Smooth muscle cell of the brain vasculature (primary cell): ENCODE results near the gene DBH.

Experiments
- DNase-seq: peaks from one replicate; pipeline ENCODE4 v3.0.0-alpha.2; 2012; ENCODE audit warnings: low read depth, low spot score

The DBH gene

DNA sequence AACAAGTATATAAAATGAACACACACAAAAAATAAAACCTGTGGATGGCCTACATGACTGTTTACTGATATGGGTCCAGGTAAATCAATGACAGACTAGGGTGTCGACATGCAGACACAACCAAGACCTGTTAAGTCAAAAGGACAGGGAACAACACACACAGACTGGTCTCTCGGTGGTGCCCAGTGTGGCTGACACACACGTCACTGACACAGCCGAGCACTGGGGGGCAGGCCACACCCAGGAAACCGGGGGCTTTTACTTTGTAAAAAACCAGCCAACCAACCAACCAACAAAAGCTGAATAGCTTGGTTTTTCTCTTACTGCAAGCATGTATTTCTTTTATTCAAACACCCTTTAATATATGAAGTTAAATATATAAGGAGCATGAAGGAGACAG is 31.9 kb upstream of the DBH start:
- no peak for DNase-seq

DNA sequence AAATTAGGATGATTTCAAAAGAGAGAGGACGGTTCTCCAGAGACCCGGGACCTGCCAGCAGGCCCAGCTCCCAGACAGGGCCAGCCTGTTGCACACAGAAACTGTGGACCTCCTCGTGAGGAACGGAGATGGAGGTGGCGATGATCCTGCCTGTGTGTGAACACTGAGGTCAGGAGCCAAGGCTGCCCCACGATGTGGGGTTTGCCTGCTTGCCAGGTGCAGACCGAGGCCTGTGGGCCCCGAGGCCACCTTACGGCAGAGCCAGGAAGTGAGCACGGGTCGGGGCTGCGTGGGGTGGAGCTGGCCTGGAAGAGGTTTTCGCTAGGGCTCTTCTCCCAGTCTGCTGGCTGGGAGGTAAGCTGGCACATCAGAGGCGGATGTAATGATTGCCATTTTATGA is 31.3 kb upstream of the DBH start:
- no peak for DNase-seq

GRCh38 chr9:133605446-133605845 is 30.7 kb upstream of the DBH start:
- no peak for DNase-seq

- DNase-seq = no peak
These were observed 30.1 kb upstream of the DBH start for GRCh38 chr9:133605856-133606707.

GRCh38 chr9:133606708-133607025 is 29.5 kb upstream of the DBH start:
- DNase-seq = no peak

DNA sequence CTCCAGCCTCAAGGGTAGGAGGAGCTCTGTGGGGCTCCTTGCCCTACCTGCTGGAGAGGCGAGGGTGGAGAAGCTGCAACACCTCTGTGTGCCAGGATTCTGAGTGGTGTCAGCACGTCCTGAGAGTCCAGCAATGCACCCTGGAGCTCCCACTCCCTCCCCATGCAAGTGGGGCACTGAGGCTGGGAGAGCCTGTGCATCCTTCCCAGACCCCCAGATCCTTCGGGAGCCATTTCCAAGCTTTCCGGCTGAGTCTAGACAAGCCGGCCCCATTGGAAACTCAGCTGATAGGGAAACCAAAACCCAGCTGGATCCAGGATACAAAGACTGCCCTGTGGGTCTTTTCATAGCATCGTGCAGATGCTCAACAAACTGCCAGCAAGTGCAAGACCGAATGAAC is 28.8 kb upstream of the DBH start:
- DNase-seq = no peak

GRCh38 chr9:133607976-133608375 is 28.2 kb upstream of the DBH start:
- no peak for DNase-seq

DNA sequence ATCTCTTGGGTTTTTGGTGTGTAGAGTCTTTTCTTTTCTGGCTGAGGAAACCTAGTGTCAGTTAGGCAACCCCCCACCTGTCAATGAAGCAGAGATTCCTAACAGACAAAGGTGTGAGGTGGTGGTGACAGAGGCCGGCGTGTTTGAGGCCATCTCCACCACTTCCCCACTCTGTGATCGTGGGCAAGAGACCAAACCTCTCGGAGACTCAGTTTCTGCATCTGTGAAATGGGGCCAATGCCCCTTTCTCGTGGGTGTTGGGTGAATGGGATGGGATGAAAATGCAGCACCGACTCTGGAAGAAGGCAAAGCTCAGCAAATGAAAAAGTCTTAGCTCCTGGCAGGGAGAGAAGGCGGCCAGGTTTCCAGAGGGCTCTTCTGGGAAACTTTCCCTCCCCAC is 27.8 kb upstream of the DBH start:
- no peak for DNase-seq

DNA sequence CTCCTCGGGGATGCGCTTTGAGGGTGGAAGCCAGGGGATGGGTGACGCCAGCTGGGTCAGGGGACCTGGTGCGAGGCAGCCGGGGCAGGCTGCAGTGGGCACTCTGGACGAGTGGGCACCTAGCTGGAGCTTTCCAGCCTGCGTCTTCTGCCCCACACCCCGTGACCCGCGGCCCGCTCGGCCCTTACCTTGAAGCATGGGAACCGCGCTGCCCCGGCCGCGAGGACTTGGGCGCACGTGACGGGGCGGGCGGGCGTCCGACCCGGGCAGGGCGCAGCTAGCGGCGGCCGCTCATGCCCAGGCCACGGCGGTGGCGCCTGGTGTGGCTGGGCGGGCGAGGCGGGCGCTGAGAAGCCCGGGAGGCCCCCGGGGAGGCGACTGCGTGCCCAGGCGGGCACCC is 27.3 kb upstream of the DBH start:
- DNase-seq = no peak

DNA sequence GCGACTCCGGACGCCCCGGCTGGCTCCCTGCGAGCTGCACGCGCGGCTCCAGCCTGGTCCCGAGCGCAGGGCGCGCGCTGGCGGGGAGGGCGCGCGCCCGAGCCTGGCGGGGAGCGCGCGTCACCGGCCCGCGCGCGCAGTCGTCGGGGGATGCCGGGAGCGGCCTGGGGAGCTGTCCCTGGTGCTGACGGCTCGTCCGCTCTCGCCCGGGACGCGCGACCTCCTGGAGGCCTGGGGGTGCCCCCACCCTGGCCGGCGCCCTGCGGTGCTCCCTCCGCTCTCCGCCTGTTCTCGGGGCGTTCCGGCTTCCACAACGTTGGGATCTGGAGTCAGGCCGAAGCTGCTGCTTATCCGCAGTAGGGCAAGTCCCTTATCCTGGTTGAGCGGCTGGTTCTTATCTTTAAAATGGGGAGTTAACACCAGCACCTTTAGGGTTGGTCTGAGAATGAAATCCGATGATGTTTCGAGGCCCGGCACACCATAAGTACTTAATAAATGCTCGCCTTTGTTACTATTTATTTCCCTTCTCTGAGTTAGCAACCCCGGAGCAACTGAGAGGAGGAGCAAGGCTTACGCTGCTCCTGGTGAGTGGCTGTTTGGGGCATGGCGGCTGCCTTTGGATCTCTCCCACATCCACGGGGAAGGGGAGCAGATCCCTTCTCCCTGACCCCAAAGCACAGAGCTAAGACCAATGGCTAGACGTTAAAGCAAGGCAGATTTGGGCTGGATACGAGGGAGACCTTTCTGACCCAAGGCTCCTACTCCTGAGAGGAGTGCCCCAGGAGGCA is 26.7 kb upstream of the DBH start, which contains the start of gene FAM163B:
Gene FAM163B (minus strand): TSS at position 79 of the 788 bp plus-strand sequence. CDS start 29,166 bp downstream, outside the sequence.
- no peak for DNase-seq

DNA sequence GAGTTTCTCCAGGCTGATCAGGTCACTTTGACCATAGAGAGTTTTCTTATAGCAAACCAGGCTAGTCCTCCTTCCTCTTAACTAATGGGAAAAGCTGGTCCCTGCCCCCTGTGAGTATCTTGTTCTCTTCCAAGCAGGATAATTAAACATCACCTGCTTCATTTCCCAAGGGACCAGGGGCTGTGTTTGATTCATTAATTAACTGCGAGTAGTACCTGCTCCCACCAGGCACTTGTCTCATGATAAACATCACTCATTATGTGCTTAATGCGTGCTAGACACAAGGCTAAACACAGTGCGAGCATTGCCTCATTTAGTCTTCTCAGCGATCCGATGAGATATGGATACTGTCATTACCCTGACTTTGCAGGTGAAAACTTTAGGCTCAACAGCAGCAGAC is 25.3 kb upstream of the DBH start:
- no peak for DNase-seq

DNA sequence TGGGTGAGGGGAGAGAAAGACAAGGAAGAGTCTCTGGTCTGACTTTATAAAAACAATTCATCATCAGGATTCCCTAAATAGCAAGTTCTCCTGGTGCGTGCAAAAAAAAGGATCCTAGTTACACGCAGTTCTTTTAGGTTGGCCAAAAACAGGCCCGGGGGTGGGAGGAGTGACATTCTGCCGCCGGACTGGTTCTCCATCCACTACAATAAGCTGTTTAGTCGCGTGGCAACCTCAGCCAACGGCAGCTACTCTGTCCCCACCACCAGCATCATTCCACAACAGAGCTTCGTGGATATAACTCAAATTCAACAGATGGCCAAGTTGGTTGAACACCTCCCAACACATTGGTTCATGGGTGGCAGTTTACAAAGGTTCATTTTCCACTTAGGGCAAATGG is 24.1 kb upstream of the DBH start:
- DNase-seq = no peak

DNA sequence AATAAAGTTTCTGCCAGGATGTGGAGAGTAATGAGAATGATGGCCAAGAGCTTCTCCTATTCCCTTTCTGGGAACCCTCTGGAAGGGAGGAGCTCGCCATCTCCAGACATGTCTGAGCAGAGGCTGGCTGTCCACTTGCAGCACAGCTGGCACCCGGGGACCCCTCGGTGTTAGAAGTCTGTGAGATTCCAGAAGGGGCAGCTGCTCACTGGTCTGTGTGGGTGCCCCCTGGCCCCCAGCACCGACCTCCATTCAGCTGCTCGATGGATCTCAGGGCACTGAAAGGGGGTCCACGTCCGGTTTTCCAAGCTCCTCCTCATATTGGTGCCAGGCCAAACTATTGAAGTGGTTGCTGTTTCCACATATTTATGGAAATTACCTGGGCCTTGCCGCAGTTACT is 23.3 kb upstream of the DBH start:
- DNase-seq = no peak

DNA sequence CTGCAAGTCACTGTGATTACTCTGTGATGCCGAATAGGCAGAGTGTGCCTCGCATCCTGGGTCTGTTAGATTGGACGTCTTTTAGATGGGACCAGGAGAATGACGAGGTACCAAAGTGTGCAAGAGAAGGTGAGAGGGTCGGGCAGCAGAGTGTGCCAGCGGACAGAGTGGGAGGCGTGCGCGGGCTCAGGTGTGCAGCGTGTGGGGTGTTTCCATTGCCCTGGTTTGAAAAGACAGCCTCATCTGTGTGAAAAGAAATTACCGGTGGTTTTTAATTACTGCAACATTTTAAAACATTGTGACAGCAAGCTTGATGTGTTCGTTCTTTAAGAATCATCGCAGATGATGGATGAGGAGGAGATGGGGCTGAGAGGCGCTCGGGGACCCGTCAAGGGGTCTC is 22.7 kb upstream of the DBH start:
- no peak for DNase-seq

GRCh38 chr9:133614056-133614455 is 22.1 kb upstream of the DBH start:
- DNase-seq = no peak

DNA sequence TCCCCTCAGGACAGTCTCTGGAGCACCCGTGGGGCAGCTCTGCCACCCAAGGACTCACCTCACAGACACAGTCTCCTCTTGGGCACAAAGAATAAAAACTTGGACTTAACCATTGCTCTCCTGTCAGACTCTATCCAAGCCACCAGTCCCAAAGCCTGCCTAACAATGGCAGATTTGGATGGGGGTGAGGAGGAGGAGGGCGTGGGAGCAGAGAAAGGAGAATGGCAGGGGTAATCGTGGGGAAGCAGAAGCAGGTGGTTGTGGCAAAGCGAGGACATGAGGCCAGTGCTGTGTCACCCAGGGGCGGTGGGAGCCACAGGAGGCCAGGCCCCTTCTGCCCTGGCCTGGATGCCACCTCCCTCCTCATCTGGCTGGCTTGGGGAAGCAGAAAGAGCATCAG is 21.5 kb upstream of the DBH start:
- DNase-seq = no peak

DNA sequence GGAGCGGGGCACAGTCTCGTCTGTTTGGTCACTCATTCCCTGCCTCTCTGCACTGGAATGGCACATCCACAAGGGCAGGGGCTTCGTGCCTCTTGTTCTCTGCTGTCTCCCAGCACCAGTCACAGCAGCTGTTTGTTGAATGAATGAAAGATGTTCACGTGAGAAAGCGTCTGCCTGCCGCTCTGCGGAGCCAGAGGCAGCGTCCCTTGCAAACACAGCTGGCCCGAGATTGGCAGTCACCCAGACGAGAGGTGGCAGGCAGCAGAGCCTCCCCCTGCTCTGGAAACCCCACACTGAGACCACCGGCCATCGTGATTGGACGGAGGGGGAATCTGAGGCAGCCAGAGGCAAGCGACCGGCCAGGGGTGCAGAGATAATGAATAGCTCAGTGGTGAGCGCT is 21.0 kb upstream of the DBH start:
- DNase-seq = no peak

DNA sequence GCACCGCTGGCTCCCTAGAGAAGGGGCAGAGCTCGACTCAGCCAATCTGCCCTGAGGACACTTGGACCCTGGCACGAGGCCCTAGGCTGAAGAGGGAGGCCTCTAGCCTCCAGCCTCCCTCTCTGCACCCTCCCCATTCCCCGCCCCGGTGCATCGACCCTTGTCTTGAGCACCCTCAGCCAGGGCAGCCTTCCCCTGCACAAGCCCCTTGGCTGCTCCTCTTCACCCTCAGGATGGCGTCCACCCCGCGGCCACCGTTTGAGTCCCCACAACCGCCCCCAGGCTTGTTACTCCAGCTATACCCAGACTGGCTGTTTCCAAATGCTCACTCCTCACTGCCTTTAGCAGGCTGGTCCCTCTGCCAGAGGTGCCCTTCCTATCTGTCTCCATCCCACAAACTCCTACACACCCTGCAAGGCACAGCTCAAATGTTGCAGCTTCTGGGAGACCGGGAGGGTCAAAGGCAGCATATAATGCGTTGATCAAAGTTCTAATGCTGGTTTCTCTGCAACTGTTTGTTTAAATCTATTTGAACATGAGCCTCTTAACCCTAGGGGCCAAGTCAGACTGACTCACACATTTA is 20.5 kb upstream of the DBH start:
- DNase-seq = no peak

- no peak for DNase-seq
These were observed 19.3 kb upstream of the DBH start for GRCh38 chr9:133616643-133617405.

DNA sequence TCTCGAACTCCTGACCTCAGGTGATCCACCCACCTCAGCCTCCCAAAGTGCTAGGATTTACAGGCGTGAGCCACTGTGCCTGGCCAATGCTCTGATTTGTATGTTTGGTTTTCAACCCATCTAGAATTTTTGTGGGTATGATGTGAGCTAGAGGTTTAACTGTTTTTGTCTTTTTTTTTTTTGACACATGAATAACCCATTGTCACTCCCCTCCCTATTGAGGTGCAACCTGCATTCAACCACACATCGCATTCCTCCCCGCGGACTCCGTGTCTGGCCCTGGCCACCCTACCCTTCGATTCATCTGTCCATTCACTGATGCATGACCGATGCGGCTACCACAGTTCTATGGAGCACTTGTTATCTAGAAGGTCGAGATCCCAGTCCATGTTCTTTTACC is 17.4 kb upstream of the DBH start:
- DNase-seq = no peak

DNA sequence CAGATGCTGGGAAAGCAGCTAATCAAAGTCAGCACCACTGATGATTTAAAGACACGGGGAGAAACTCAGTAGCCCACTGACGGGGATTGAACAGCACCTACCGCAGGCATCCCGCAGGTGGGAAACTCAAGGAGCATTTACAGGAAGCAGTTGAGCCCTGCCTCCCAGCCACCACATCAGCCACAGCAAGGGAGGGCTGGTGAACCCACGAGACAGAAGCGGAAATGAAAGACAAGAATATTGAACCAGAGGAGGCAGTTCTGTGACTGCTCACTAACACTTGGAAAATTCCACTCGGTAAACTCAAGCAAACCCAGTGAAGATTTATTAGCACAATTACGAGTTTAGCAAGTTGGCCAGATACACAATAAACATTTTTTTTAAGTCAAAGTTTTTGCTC is 16.4 kb upstream of the DBH start:
- no peak for DNase-seq

DNA sequence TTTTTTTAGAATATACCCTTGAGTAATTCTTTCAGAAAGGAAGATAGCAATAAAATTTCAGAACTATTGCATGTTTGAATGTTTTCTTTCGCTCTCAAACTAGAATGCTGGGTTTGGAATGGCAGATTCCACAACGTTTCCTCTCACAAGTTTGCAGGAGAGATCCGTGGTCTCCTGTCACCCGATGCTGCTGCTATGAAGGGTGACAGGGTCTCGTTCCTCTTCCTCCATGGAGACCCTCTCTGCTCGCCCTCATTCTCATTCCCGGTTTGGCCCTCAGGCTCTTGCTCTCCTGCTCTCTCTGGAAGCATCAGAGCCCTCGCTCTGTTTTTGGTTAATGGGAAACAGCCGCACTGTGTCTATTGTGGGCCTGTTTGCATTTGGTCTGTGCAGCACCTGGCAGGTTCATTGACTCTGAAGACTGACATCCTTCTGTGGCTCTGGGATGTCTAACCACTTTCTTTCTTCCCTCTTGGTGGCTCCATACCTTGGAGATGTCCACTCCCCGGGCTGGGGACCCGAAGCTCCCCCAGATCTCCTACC is 14.4 kb upstream of the DBH start:
- no peak for DNase-seq
